GM18519 (cell line): ENCODE measurements around the gene ZNG1B.
"Not testable (repeated sequence)": the region's sequence is repeated elsewhere in the genome, so short reads cannot be mapped to it uniquely, and the experiment has no call there.

Experiments
- ATAC-seq: cut with Tn5 transposase; IDR thresholded peaks from one replicate; pipeline ENCODE4 v1.9.1; 2021; ENCODE audit warnings: mild to moderate bottlenecking, moderate library complexity; ENCODE audit not compliant: unreplicated experiment, low FRiP score

Gene ZNG1B

DNA sequence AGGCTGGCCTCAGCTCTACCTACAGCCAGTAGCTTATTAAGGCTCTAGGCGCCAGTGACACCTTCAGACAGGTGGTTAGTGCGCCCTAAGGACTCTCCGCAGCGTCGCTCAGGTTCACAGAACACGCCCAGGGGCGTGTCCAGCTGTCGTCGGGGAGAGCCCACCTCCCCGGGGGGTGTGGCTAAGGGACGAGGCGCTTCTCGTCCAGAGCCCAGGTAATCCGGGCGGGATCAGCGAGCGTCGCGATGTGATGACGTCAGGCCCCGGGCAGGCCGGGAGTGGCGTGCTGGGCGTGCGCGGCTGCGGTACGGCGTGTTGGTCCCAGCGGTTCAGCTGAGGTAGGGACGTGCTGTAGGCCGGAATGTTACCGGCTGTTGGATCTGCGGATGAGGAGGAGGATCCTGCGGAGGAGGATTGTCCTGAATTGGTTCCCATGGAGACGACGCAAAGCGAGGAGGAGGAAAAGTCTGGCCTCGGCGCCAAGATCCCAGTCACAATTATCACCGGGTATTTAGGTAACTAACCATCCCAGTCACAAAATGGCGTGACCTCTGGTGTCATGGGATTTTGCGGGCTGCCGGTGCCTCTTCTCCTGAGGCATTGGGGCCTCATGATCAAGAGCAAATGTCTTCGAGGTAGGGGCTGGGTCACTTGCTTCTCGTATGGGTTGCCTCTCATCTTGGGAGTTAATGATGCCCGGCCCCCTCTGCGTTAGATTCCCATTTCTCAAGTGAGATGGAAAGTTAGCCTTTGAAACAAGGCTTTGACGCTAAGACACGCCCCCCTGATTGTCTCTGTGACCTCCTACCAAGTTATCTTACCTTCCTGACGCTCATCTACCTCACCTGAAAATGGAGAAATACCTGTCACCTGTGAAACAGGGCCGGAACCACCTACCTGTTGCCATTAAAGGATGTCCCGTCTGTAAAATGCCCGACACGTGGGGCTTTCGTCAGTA is at the start of gene ZNG1B:
TSS of gene ZNG1B (plus strand) at position 184 of the 958 bp plus-strand sequence. CDS start at position 362, 178 bp downstream.
- not testable (repeated sequence) for ATAC-seq

DNA sequence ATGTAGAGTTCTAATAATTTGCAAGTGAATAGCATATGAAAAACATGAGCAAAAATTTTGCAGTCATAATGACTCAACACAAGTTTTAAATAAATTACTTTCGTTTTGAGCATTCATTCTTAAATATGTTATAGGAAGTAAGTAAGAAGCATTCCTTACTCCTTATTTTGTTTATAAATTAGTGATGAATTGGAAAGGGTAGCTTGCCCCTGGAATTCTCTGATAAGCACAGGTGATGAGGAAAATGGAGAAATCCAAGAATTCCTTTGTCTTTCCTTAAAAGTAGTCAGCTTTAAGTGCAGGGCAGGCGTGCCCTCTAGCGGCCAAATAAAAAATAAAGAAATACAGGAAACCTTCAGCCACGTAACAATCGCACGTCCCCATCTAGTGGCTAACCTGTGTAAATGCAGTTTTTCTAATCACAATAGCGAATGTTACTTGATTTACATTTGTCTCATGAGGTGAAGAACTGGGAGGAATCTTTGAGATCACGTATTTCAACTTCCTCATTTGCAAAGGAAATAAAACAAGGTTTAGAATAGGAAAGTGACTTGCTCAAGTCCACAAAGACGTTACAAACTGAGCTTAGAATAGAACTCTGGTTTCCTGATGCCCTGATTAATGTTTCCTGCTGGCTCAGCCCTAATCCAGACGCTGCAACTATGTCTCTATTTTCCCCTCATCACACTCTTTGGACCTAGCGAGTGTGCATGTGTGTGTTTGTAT is 47.2 kb upstream of the ZNG1B start:
- peak; percentile 76 for ATAC-seq

DNA sequence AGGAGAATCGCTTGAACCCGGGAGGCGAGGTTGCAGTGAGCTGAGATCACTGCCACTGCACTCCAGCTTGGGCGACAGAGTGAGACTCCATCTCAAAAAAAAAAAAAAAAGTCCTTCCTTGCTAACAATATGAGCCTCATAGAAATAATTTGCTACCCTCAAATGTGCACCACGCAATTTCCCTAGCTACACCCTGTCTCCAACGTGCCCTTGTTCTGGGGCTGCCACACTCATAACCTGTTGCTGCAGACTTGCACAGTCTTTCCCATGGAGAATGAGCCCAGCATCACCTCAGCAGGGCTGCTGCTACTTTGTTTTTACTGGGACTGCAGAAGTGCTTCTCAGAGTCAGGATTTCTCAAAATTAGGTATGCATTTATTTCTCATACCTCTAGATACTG is 46.4 kb upstream of the ZNG1B start:
- no peak for ATAC-seq

GRCh38 chr2:113406114-113406513 is 31.4 kb upstream of the ZNG1B start:
- no peak for ATAC-seq

- no peak for ATAC-seq
These were observed 29.9 kb upstream of the ZNG1B start for GRCh38 chr2:113407446-113408099.

DNA sequence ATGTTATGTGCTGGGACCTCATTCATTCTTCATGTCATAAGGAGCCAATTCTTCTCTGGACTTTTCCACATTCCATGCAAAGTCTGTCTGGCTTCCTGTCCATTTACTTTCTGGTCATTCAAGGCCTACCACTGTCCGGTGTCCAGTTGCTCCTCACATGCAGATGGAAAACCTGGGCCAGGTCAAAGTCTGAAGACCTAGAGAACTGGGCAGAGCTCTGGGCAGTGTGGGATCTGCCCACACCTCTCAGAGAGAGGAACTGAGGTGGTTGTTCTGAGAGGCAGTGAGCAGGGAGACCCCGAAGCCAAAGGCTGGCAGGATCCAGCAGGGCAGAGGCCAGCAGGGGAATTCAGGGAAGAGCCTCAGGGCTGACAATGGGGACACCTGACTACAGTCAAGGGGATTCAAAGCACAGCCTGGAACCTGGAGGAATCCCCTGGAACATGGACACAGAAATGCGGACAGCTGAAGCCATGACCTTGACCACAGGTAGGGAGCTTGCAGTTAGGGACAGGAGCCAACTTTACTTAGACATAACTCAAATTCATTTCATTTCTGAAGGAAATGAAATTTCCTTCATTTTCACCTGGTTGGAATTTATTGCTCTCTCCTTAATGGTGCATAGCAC is 25.7 kb upstream of the ZNG1B start:
- not testable (repeated sequence) for ATAC-seq

GRCh38 chr2:113412774-113413173 is 24.7 kb upstream of the ZNG1B start:
- not testable (repeated sequence) for ATAC-seq

GRCh38 chr2:113431773-113432172 is 5.7 kb upstream of the ZNG1B start:
- ATAC-seq: not testable (repeated sequence)

GRCh38 chr2:113433468-113433867 is 4.0 kb upstream of the ZNG1B start:
- not testable (repeated sequence) for ATAC-seq

GRCh38 chr2:113465770-113466169 is 28.3 kb downstream of the ZNG1B start:
- not testable (repeated sequence) for ATAC-seq

- not testable (repeated sequence) for ATAC-seq
These were observed 39.3 kb downstream of the ZNG1B start for GRCh38 chr2:113476688-113477368.

GRCh38 chr2:113496527-113496926 is 59.0 kb downstream of the ZNG1B start:
- ATAC-seq: not testable (repeated sequence)

DNA sequence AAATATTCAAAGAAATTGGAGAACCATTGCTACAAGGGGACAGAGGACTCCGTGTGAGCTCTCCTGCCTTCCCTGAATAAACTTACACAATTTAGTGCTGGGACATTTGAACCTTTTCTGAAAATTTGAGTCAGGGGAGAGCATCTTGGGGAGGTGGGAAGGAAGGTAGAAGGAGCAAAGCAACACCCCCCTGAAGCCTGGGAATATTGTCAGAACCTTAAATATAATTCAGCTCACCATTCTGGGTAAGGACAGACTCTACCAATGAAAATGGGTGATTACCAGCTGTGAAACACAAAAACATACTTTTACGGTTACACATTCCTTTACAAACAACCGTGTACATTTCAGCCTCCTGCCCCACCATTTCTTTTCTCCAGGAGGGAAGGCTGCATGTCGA is 60.9 kb downstream of the ZNG1B start, which contains the start of gene FOXD4L1:
TSS of gene FOXD4L1 (plus strand) at position 301 of the 400 bp plus-strand sequence. CDS start 592 bp downstream, outside the sequence.
- not testable (repeated sequence) for ATAC-seq

DNA sequence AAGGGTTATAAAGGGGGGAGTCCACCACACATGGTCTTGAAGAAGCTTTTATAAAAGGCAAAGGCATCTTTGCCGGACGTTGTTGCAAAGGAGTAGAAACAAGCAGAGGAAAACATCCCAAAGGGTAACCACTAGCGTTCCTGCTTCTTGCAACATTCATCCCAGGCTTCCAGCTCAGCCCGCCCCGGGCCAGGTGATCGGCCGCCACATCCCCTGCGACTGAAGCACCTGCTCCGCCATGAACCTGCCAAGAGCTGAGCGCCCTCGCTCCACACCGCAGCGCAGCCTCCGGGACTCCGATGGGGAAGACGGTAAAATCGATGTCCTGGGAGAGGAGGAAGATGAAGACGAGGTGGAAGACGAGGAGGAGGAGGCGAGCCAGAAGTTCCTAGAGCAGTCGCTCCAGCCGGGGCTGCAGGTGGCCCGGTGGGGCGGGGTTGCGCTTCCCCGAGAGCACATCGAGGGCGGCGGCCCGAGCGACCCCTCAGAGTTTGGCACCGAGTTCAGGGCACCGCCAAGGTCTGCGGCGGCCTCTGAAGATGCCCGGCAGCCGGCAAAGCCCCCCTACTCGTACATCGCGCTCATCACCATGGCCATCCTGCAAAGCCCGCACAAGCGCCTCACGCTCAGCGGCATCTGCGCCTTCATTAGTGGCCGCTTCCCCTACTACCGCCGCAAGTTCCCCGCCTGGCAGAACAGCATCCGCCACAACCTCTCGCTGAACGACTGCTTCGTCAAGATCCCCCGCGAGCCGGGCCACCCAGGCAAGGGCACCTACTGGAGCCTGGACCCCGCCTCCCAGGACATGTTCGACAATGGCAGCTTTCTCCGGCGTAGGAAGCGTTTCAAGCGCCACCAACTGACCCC is 61.8 kb downstream of the ZNG1B start:
- ATAC-seq: not testable (repeated sequence)

GRCh38 chr2:113499886-113500722 is 62.6 kb downstream of the ZNG1B start:
- not testable (repeated sequence) for ATAC-seq

DNA sequence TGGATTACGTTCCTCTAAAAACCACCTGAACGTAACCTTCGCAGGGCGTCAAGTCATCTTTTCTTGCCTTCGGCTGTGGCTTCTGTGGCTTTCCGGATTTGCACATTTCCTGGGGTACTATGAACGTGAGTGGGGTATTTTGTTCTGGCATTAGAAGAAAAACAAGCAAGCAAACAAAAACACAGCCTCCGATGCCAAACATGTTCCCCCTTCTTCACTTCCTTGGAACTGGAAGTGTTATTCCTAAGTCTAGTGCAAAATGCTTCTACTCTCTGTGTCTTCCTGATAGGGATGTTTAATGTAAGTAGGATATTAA is 63.2 kb downstream of the ZNG1B start:
- not testable (repeated sequence) for ATAC-seq

DNA sequence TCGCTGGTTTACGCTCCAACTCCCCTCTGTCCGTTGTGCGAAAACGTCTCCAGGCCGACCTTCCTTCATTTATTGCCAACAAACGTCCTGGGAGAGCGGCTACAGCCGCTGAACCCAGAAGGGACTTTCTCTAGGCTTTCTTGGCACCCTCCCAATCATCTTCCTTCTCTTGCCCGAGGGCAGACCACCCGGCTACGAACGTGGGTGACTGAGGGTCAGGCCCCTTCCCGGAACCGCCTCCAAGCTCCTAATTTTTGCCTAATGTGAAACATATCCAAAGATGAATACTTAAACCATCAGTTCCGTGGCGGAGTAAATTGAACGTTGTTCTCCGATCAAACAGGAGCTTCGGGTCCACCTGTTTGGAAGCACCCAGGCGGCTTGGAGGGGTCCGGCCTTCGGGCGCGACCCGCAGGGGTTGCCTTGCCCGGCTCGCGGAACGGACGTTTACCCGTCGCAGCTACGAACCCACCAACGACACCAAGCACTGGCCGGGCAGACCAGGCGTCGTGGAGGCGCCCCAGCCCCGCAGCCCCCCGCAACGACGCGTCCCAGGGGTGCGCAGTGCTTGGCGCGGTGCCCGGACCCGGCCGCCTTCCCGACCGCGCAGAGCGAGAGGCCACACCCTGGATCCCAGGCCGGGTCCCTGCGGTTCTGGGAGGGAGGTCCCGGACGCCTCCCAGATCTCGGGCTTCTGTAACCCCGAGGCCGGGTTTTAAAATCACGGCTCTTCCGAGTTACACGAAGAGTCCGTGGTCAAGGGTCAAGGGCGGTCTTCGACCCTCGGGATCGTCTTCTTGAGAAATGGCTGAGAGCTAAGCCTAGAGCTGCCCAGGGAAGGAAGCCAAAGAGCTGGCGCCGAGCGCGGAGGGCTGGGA is 65.0 kb downstream of the ZNG1B start:
- ATAC-seq: peak; percentile 12
